Measurements from ENCODE around the gene ALDH3A1.
"Not testable (repeated sequence)": the region's sequence is repeated elsewhere in the genome, so short reads cannot be mapped to it uniquely, and the experiment has no call there.

GRCh38 chr17:19763991-19764390 lies 15.9 kb upstream of the ALDH3A1 start:
- TF ChIP-seq POLR2A (IDR thresholded peaks at IDR 0.05; ENCODE audit: low read depth, low read length); CTCF (conservative IDR thresholded peaks at IDR 0.05; ENCODE audit: low read depth, low read length); RAD21 (IDR thresholded peaks at IDR 0.05; ENCODE audit: low read length); SMC3 (IDR thresholded peaks at IDR 0.05; ENCODE audit: low read depth, low read length); RFX5 (IDR thresholded peaks at IDR 0.05; ENCODE audit: low read depth, low read length); ELK1 (IDR thresholded peaks at IDR 0.05; ENCODE audit: borderline replicate concordance, low read depth, low read length); USF2 (IDR thresholded peaks at IDR 0.05; ENCODE audit: low read depth, low read length); MAFK (IDR thresholded peaks at IDR 0.05; ENCODE audit: low read depth, low read length); MXI1 (IDR thresholded peaks at IDR 0.05; ENCODE audit: borderline replicate concordance, low read depth, low read length); CHD1 (IDR thresholded peaks at IDR 0.05; ENCODE audit: low read depth, low read length); NFE2L2 (IDR thresholded peaks at IDR 0.05; ENCODE audit: low read depth, low read length); MAZ (IDR thresholded peaks at IDR 0.05; ENCODE audit: borderline replicate concordance, low read depth, low read length); FOS (IDR thresholded peaks at IDR 0.05; ENCODE audit: low read depth, low read length); CEBPB (IDR thresholded peaks at IDR 0.05; ENCODE audit: low read depth, low read length): not testable (repeated sequence)
